Measurements from ENCODE around the gene KCNT2.

- TF ChIP-seq, protein P1, sequence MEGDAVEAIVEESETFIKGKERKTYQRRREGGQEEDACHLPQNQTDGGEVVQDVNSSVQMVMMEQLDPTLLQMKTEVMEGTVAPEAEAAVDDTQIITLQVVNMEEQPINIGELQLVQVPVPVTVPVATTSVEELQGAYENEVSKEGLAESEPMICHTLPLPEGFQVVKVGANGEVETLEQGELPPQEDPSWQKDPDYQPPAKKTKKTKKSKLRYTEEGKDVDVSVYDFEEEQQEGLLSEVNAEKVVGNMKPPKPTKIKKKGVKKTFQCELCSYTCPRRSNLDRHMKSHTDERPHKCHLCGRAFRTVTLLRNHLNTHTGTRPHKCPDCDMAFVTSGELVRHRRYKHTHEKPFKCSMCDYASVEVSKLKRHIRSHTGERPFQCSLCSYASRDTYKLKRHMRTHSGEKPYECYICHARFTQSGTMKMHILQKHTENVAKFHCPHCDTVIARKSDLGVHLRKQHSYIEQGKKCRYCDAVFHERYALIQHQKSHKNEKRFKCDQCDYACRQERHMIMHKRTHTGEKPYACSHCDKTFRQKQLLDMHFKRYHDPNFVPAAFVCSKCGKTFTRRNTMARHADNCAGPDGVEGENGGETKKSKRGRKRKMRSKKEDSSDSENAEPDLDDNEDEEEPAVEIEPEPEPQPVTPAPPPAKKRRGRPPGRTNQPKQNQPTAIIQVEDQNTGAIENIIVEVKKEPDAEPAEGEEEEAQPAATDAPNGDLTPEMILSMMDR (IDR thresholded peaks at IDR 0.05): no peak
- no peak for TF ChIP-seq POLR2A (IDR thresholded peaks at IDR 0.05)
- TF ChIP-seq EP300 (IDR thresholded peaks at IDR 0.05): no peak
These were observed 47.3 kb upstream of the KCNT2 start for GRCh38 chr1:196655494-196655893.
